WTC11 (cell line): ENCODE measurements around the gene RFLNA. TPM values are rescaled to one million over a fixed set of nuclear protein-coding genes. Genes with fewer than 3 reads are reported as not detected.

Experiments
- ATAC-seq: fragments of 200-7000 bp; cut with Tn5 transposase; 2 replicates; pipeline ENCODE4 v1.10.0; 2021; ENCODE audit warnings: mild to moderate bottlenecking, moderate library complexity
- CTCF ChIA-PET: fragments of 300-600 bp; sonication (Branson Sonifier 250); formaldehyde crosslinking; loops from one replicate; lab custom pipeline; 2021; ENCODE audit warnings: antibody characterized with exemption; lab: Charles Lee
- POLR2A ChIA-PET: fragments of 350-600 bp; sonication (Branson Sonifier 250); formaldehyde crosslinking; loops from one replicate; lab custom pipeline; 2021; ENCODE audit warnings: antibody characterized with exemption; lab: Charles Lee
- DNase-seq: peaks from one replicate; pipeline ENCODE4 v3.0.0; 2021; ENCODE audit warnings: low spot score
- H3K27ac Mint-ChIP-seq: 2 replicates; pipeline ENCODE4 v1.8.0; 2021; ENCODE audit warnings: mixed read lengths
- H3K27me3 Mint-ChIP-seq: 2 replicates; pipeline ENCODE4 v1.8.0; 2021; ENCODE audit warnings: low read depth, mild to moderate bottlenecking, moderate library complexity, mixed read lengths
- H3K36me3 Mint-ChIP-seq: 2 replicates; pipeline ENCODE4 v1.8.0; 2021; ENCODE audit warnings: mixed read lengths
- H3K4me1 Mint-ChIP-seq: 2 replicates; pipeline ENCODE4 v1.8.0; 2022; ENCODE audit warnings: mixed read lengths
- H3K4me3 Mint-ChIP-seq: 2 replicates; pipeline ENCODE4 v1.8.0; 2021; ENCODE audit warnings: mild to moderate bottlenecking, moderate library complexity, mixed read lengths
- H3K9me3 Mint-ChIP-seq: 2 replicates; pipeline ENCODE4 v1.8.0; 2021; ENCODE audit warnings: mixed read lengths
- AFF4 ChIP-seq: sonication (generic); formaldehyde crosslinking; IDR thresholded peaks from 2 replicates; pipeline ENCODE4 v1.8.1; 2023; ENCODE audit warnings: mild to moderate bottlenecking, missing genetic modification reagents, borderline replicate concordance
- CBFB ChIP-seq: sonication (generic); formaldehyde crosslinking; IDR thresholded peaks from 2 replicates; pipeline ENCODE4 v1.8.1; 2022; ENCODE audit warnings: mild to moderate bottlenecking, low read depth, missing genetic modification reagents
- CDX4 ChIP-seq: fragments of 250-450 bp; sonication (Bioruptor Pico); IDR thresholded peaks from 2 replicates; pipeline ENCODE4 v1.9.0; 2021; ENCODE audit warnings: moderate library complexity, mild to moderate bottlenecking, inconsistent platforms, borderline replicate concordance
- ESRRA ChIP-seq: sonication (generic); formaldehyde crosslinking; IDR thresholded peaks from 2 replicates; pipeline ENCODE4 v1.8.1; 2022; ENCODE audit warnings: mild to moderate bottlenecking, missing genetic modification reagents, borderline replicate concordance
- GABPB1 ChIP-seq: sonication (generic); formaldehyde crosslinking; IDR thresholded peaks from 2 replicates; pipeline ENCODE4 v1.8.1; 2023; ENCODE audit warnings: mild to moderate bottlenecking, missing genetic modification reagents
- HMGA2 ChIP-seq: fragments of 250-450 bp; sonication (Bioruptor Pico); IDR thresholded peaks from 2 replicates; pipeline ENCODE4 v1.4.0; 2021; ENCODE audit warnings: mild to moderate bottlenecking, moderate library complexity
- JAZF1 ChIP-seq: fragments of 250-450 bp; sonication (Bioruptor Pico); IDR thresholded peaks from 2 replicates; pipeline ENCODE4 v1.9.0; 2021; ENCODE audit warnings: moderate library complexity, mild to moderate bottlenecking, inconsistent platforms
- MAX ChIP-seq: sonication (generic); formaldehyde crosslinking; IDR thresholded peaks from 2 replicates; pipeline ENCODE4 v1.8.0; 2022; ENCODE audit warnings: mild to moderate bottlenecking, missing genetic modification reagents
- NR1H2 ChIP-seq: sonication (generic); formaldehyde crosslinking; IDR thresholded peaks from 2 replicates; pipeline ENCODE4 v1.9.0; 2021; ENCODE audit warnings: mild to moderate bottlenecking, moderate library complexity, missing genetic modification reagents
- NR3C1 ChIP-seq: sonication (generic); formaldehyde crosslinking; conservative IDR thresholded peaks from 2 replicates; pipeline ENCODE4 v1.8.1; 2023; ENCODE audit warnings: low read depth, mild to moderate bottlenecking, missing genetic modification reagents
- SMAD3 ChIP-seq: sonication (generic); formaldehyde crosslinking; IDR thresholded peaks from 2 replicates; pipeline ENCODE4 v1.8.0; 2022; ENCODE audit warnings: missing genetic modification reagents, mild to moderate bottlenecking, borderline replicate concordance
- USF1 ChIP-seq: sonication (generic); formaldehyde crosslinking; IDR thresholded peaks from 2 replicates; pipeline ENCODE4 v1.8.0; 2022; ENCODE audit warnings: mild to moderate bottlenecking, missing genetic modification reagents
- ZNF219 ChIP-seq: sonication (generic); formaldehyde crosslinking; IDR thresholded peaks from 2 replicates; pipeline ENCODE4 v1.8.0; 2023; ENCODE audit warnings: missing genetic modification reagents, mild to moderate bottlenecking, borderline replicate concordance
- ZNF423 ChIP-seq: fragments of 250-450 bp; sonication (Bioruptor Pico); IDR thresholded peaks from 2 replicates; pipeline ENCODE4 v2.1.2; 2022; ENCODE audit warnings: mild to moderate bottlenecking, moderate library complexity
- ZNF671 ChIP-seq: fragments of 250-450 bp; sonication (Bioruptor Pico); IDR thresholded peaks from 2 replicates; pipeline ENCODE4 v1.8.0; 2021; ENCODE audit warnings: mild to moderate bottlenecking
- total RNA-seq: library from RNA; stranded (reverse); gene quantifications from 3 replicates; pipeline ENCODE4 v1.2.3, GENCODE V29; 2021

The RFLNA gene
- total RNA-seq, 1 experiment from 2014 or later: 6.3 TPM

GRCh38 chr12:124345795-124346194, 50.9 kb downstream of the RFLNA start:
- ChIA-PET POLR2A (no interaction called here), CTCF (interaction anchor here (2.0 kb wide), 1 partner anchor 54 kb away, joined by 9 read pairs; no protein-coding TSS in a partner anchor)
- no peaks in the 10 kb centered on the region for H3K27me3 Mint-ChIP-seq
- no peaks in the 10 kb centered on the region for H3K9me3 Mint-ChIP-seq
- H3K27ac Mint-ChIP-seq: no peak overlapping the region
- TF ChIP-seq MAX (CRISPR knock-in tag) (no peak), ESRRA (CRISPR knock-in tag) (no peak), NR3C1 (CRISPR knock-in tag) (no peak), CBFB (CRISPR knock-in tag) (no peak), JAZF1 (CRISPR knock-in tag) (no peak), ZNF671 (CRISPR knock-in tag) (no peak), NR1H2 (CRISPR knock-in tag) (no peak), GABPB1 (no peak), SMAD3 (no peak), USF1 (CRISPR knock-in tag) (no peak), ZNF423 (CRISPR knock-in tag) (no peak)
- no peaks in the 10 kb centered on the region for H3K4me1 Mint-ChIP-seq
- H3K4me3 Mint-ChIP-seq: no peak overlapping the region
- no peak for DNase-seq
- peaks cover 54% of the 10 kb centered on the region for H3K36me3 Mint-ChIP-seq
- no peak for ATAC-seq

GRCh38 chr12:124346425-124347168, 51.7 kb downstream of the RFLNA start:
- POLR2A ChIA-PET: interaction anchor here (0.6 kb wide), 1 partner anchor 8 kb away, joined by 6 read pairs; no protein-coding TSS in a partner anchor
- Mint-ChIP-seq H3K36me3 (peaks cover 47% of the 10 kb centered on the region), H3K4me3 (no peak overlapping the region)

More at GRCh38 chr12:124346425-124347168, 51.7 kb downstream of the RFLNA start:
- ATAC-seq (no peak), DNase-seq (no peak)
- Mint-ChIP-seq H3K27me3 (no peaks in the 10 kb centered on the region), H3K9me3 (no peaks in the 10 kb centered on the region), H3K4me1 (no peaks in the 10 kb centered on the region), H3K27ac (no peak overlapping the region)
- TF ChIP-seq CBFB (CRISPR knock-in tag) (no peak), ZNF219 (CRISPR knock-in tag) (no peak), CDX4 (CRISPR knock-in tag) (no peak), AFF4 (no peak), HMGA2 (CRISPR knock-in tag) (no peak)
- CTCF ChIA-PET: interaction anchor here (0.6 to 2.0 kb wide), 5 partner anchors 11 to 418 kb away, joined by 3 to 9 read pairs (median 3); no protein-coding TSS in a partner anchor
